ENCODE measurements around the gene RYR2. TPM values are rescaled to one million over a fixed set of nuclear protein-coding genes. Genes with fewer than 3 reads are reported as not detected.
A peak's percentile ranks its signal among the peaks of the same experiment; 100 is the strongest.

The RYR2 gene
- total RNA-seq, 1 experiment from 2014 or later, result 3.4 TPM

GRCh38 chr1:237786066-237786719, 744.2 kb downstream of the RYR2 start:
- H3K27me3 Mint-ChIP-seq (ENCODE audit: low read depth), result no peaks in the 10 kb centered on the region
- Histone ChIP-seq H4K8ac (replicated peaks; ENCODE audit: insufficient read length, low read depth, low read length) (no peak overlapping the region), H4K91ac (ENCODE audit: insufficient read length, low read depth, low read length) (no peak overlapping the region), H3K23ac (ENCODE audit: insufficient read length, low read depth, low read length) (no peak overlapping the region), H2AK5ac (ENCODE audit: insufficient read length, low read length) (no peak overlapping the region), H2AFZ (ENCODE audit: low read length) (no peak overlapping the region), H2BK12ac (ENCODE audit: insufficient read length, low read depth, low read length) (no peak overlapping the region), H2BK5ac (ENCODE audit: insufficient read length, low read length) (no peak overlapping the region), H4K20me1 (ENCODE audit: control insufficient read depth, insufficient read depth, insufficient read length) (no peaks in the 10 kb centered on the region), H3K79me2 (ENCODE audit: insufficient read depth, low read length) (no peaks in the 10 kb centered on the region), H2BK15ac (ENCODE audit: low read depth, low read length) (no peak overlapping the region), H3K79me1 (ENCODE audit: insufficient read depth, low read depth, low read length, poor library complexity, severe bottlenecking) (no peaks in the 10 kb centered on the region), H3K4me1 (ENCODE audit: insufficient read depth, low read length) (0 out of 2 replicates have a peak, but pooled peaks cover 4% of the 10 kb centered on the region), H4K5ac (ENCODE audit: insufficient read length, low read depth, low read length) (no peak overlapping the region), H3K56ac (ENCODE audit: insufficient read length, low read depth, low read length) (no peak overlapping the region), H2BK20ac (ENCODE audit: low read depth, low read length, poor library complexity, severe bottlenecking) (no peak overlapping the region), H3K18ac (ENCODE audit: insufficient read length, low read depth, low read length) (no peak overlapping the region), H3K4me2 (ENCODE audit: insufficient read depth, insufficient read length, low read length) (no peak overlapping the region), H3K27me3 (ENCODE audit: insufficient read depth, low read length) (no peaks in the 10 kb centered on the region), H3K4ac (ENCODE audit: low read depth, low read length) (no peak overlapping the region), H3K14ac (ENCODE audit: insufficient read depth, low read length) (no peak overlapping the region), H3K9me3 (ENCODE audit: control insufficient read depth, low read depth, low read length) (no peaks in the 10 kb centered on the region), H3K27ac (ENCODE audit: insufficient read length, low read depth, low read length) (no peak overlapping the region), H3T11ph (ENCODE audit: low read length) (no peak overlapping the region), H3K9ac (ENCODE audit: extremely low read depth, insufficient read length, low read length) (no peak overlapping the region), H2BK120ac (ENCODE audit: low read depth, low read length, poor library complexity, severe bottlenecking) (no peak overlapping the region), H3K23me2 (ENCODE audit: insufficient read length, low read depth, low read length, poor library complexity, severe bottlenecking) (no peaks in the 10 kb centered on the region)
- H3K4me3 Mint-ChIP-seq, result no peak overlapping the region
- peaks cover 8 to 9% of the 10 kb centered on the region in 2 experiments for H3K4me1 Mint-ChIP-seq
- peaks cover 0 to 6% (median 4%) of the 10 kb centered on the region in 3 experiments; a peak in 3 of 7 replicates for H3K36me3 Mint-ChIP-seq (ENCODE audit: insufficient read depth in 1 of 3, low read depth in 3 of 3)
- no peaks in the 10 kb centered on the region; a peak in 1 of 5 replicates for H3K9me3 Mint-ChIP-seq
- no peak for DNase-seq
- no CpG with 5 or more reads among the region's 11 CpGs for WGBS (ENCODE audit: extremely low coverage, insufficient read length, low lambda C conversion rate)
- no peak for TF ChIP-seq CTCF (conservative IDR thresholded peaks at IDR 0.05)
- H3K27ac Mint-ChIP-seq, result peak overlapping the region in 1 of 3 experiments; percentile 60; a peak in 1 of 7 replicates
